Measurements from ENCODE around the gene SECISBP2.
A peak's percentile ranks its signal among the peaks of the same experiment; 100 is the strongest.
"Not testable (repeated sequence)": the region's sequence is repeated elsewhere in the genome, so short reads cannot be mapped to it uniquely, and the experiment has no call there.

SECISBP2 gene

GRCh38 chr9:89371791-89372190 is 53.5 kb downstream of the SECISBP2 start:
- peaks cover 35 to 45% of the 10 kb centered on the region in 2 donors for H3K4me1 Mint-ChIP-seq
- DNase-seq; H3K27me3 Mint-ChIP-seq; ATAC-seq (replicated peaks); H3K9me3 Mint-ChIP-seq; H3K4me3 Mint-ChIP-seq; H3K27ac Mint-ChIP-seq: not testable (repeated sequence)
- H3K36me3 Mint-ChIP-seq = peaks cover 9 to 19% of the 10 kb centered on the region in 2 donors

GRCh38 chr9:89372230-89372816 is 54.0 kb downstream of the SECISBP2 start:
- H3K9me3 Mint-ChIP-seq = no peaks in the 10 kb centered on the region
- peaks cover 14 to 24% of the 10 kb centered on the region in 2 donors for H3K36me3 Mint-ChIP-seq
- peak overlapping the region; percentile 52 for H3K27ac Mint-ChIP-seq
- no peak overlapping the region for H3K4me3 Mint-ChIP-seq
- peaks cover 33 to 48% of the 10 kb centered on the region in 2 donors for H3K4me1 Mint-ChIP-seq
- ATAC-seq (replicated peaks) (peak; percentile 8 to 19), DNase-seq (no peak)
- H3K27me3 Mint-ChIP-seq = no peaks in the 10 kb centered on the region

- Mint-ChIP-seq H3K27ac (peak overlapping the region; percentile 89), H3K9me3 (no peaks in the 10 kb centered on the region), H3K4me3 (peak overlapping the region in 1 of 2 donors; percentile 22), H3K36me3 (peaks cover 18 to 29% of the 10 kb centered on the region in 2 donors), H3K27me3 (no peaks in the 10 kb centered on the region), H3K4me1 (peaks cover 33 to 47% of the 10 kb centered on the region in 2 donors)
- DNase-seq = no peak
- ATAC-seq (replicated peaks) = peak in 1 of 2 donors; percentile 3
Observed at GRCh38 chr9:89372979-89373378, 54.7 kb downstream of the SECISBP2 start.

- DNase-seq (no peak), ATAC-seq (replicated peaks) (no peak)
- Mint-ChIP-seq H3K27me3 (no peaks in the 10 kb centered on the region), H3K4me3 (no peak overlapping the region), H3K36me3 (peaks cover 29 to 40% of the 10 kb centered on the region in 2 donors), H3K4me1 (peaks cover 31 to 42% of the 10 kb centered on the region in 2 donors), H3K27ac (no peak overlapping the region), H3K9me3 (no peaks in the 10 kb centered on the region)
Observed at GRCh38 chr9:89374176-89374575, 55.9 kb downstream of the SECISBP2 start.

GRCh38 chr9:89375191-89375760 is 57.0 kb downstream of the SECISBP2 start:
- Mint-ChIP-seq H3K36me3 (peaks cover 34 to 50% of the 10 kb centered on the region in 2 donors), H3K4me3 (peak overlapping the region in 1 of 2 donors; percentile 6), H3K27ac (peak overlapping the region; percentile 75), H3K9me3 (no peaks in the 10 kb centered on the region), H3K4me1 (peaks cover 31 to 42% of the 10 kb centered on the region in 2 donors), H3K27me3 (no peaks in the 10 kb centered on the region)
- peak; percentile 27 for DNase-seq
- ATAC-seq (replicated peaks) = peak; percentile 86

GRCh38 chr9:89376286-89376685 is 58.0 kb downstream of the SECISBP2 start:
- Mint-ChIP-seq H3K4me3 (no peak overlapping the region), H3K36me3 (peaks cover 40 to 59% of the 10 kb centered on the region in 2 donors), H3K27me3 (no peaks in the 10 kb centered on the region), H3K4me1 (peaks cover 35 to 48% of the 10 kb centered on the region in 2 donors), H3K27ac (no peak overlapping the region), H3K9me3 (no peaks in the 10 kb centered on the region)
- no peak for DNase-seq
- ATAC-seq (replicated peaks) = no peak

GRCh38 chr9:89376741-89377351 is 58.5 kb downstream of the SECISBP2 start:
- Mint-ChIP-seq H3K27me3 (no peaks in the 10 kb centered on the region), H3K4me3 (no peak overlapping the region), H3K4me1 (peaks cover 39 to 53% of the 10 kb centered on the region in 2 donors), H3K36me3 (peaks cover 45 to 65% of the 10 kb centered on the region in 2 donors), H3K27ac (no peak overlapping the region), H3K9me3 (no peaks in the 10 kb centered on the region)
- ATAC-seq (replicated peaks) (no peak), DNase-seq (no peak)

GRCh38 chr9:89377411-89377810 is 59.1 kb downstream of the SECISBP2 start:
- H3K27ac Mint-ChIP-seq = peak overlapping the region; percentile 39
- ATAC-seq (replicated peaks) (no peak), DNase-seq (no peak)
- no peak overlapping the region for H3K4me3 Mint-ChIP-seq
- H3K36me3 Mint-ChIP-seq = peaks cover 51 to 67% of the 10 kb centered on the region in 2 donors
- no peaks in the 10 kb centered on the region for H3K27me3 Mint-ChIP-seq
- H3K9me3 Mint-ChIP-seq = no peaks in the 10 kb centered on the region
- H3K4me1 Mint-ChIP-seq = peaks cover 42 to 59% of the 10 kb centered on the region in 2 donors

GRCh38 chr9:89378541-89378940 is 60.2 kb downstream of the SECISBP2 start:
- DNase-seq (no peak), ATAC-seq (replicated peaks) (no peak)
- Mint-ChIP-seq H3K4me3 (no peak overlapping the region), H3K27ac (peak overlapping the region; percentile 60), H3K36me3 (peaks cover 56 to 71% of the 10 kb centered on the region in 2 donors), H3K27me3 (no peaks in the 10 kb centered on the region), H3K4me1 (peaks cover 43 to 62% of the 10 kb centered on the region in 2 donors), H3K9me3 (no peaks in the 10 kb centered on the region)

GRCh38 chr9:89379031-89379430 is 60.7 kb downstream of the SECISBP2 start:
- Mint-ChIP-seq H3K27ac (peak overlapping the region; percentile 60), H3K36me3 (peaks cover 56 to 75% of the 10 kb centered on the region in 2 donors), H3K9me3 (no peaks in the 10 kb centered on the region), H3K4me1 (peaks cover 42 to 62% of the 10 kb centered on the region in 2 donors), H3K27me3 (no peaks in the 10 kb centered on the region), H3K4me3 (no peak overlapping the region)
- ATAC-seq (replicated peaks) (no peak), DNase-seq (no peak)

- no peak for ATAC-seq (replicated peaks)
- H3K9me3 Mint-ChIP-seq = no peaks in the 10 kb centered on the region
- peaks cover 56 to 80% of the 10 kb centered on the region in 2 donors for H3K36me3 Mint-ChIP-seq
- peaks cover 38 to 59% of the 10 kb centered on the region in 2 donors for H3K4me1 Mint-ChIP-seq
- DNase-seq = no peak
- H3K27ac Mint-ChIP-seq = no peak overlapping the region
- no peaks in the 10 kb centered on the region for H3K27me3 Mint-ChIP-seq
- H3K4me3 Mint-ChIP-seq = no peak overlapping the region
Observed at GRCh38 chr9:89379508-89380115, 61.3 kb downstream of the SECISBP2 start.

GRCh38 chr9:89380437-89381307 is 62.4 kb downstream of the SECISBP2 start:
- no peak overlapping the region for H3K4me3 Mint-ChIP-seq
- ATAC-seq (replicated peaks) = no peak
- H3K9me3 Mint-ChIP-seq = no peaks in the 10 kb centered on the region
- DNase-seq = no peak
- H3K27ac Mint-ChIP-seq = peak overlapping the region; percentile 42
- no peaks in the 10 kb centered on the region for H3K27me3 Mint-ChIP-seq
- peaks cover 31 to 55% of the 10 kb centered on the region in 2 donors for H3K4me1 Mint-ChIP-seq
- peaks cover 61 to 82% of the 10 kb centered on the region in 2 donors for H3K36me3 Mint-ChIP-seq

- Mint-ChIP-seq H3K36me3 (peaks cover 66 to 87% of the 10 kb centered on the region in 2 donors), H3K9me3 (no peaks in the 10 kb centered on the region), H3K4me1 (peaks cover 30 to 51% of the 10 kb centered on the region in 2 donors), H3K4me3 (peak overlapping the region in 1 of 2 donors; percentile 44), H3K27me3 (no peaks in the 10 kb centered on the region), H3K27ac (peak overlapping the region; percentile 88)
- no peak for ATAC-seq (replicated peaks)
- no peak for DNase-seq
Observed at GRCh38 chr9:89381308-89381609, 63.0 kb downstream of the SECISBP2 start.

Measured in stimulated activated naive B cell treated with anti-CD40 and anti-IgM and Interleukin-4, amounts not matched to agents 10 μg/mL and 1 μg/mL and 100 μg/mL, for 72 hours (primary cell).